ENCODE results near the gene LAMC1. TPM values are rescaled to one million over a fixed set of nuclear protein-coding genes. Genes with fewer than 3 reads are reported as not detected.

The LAMC1 gene
- polyA plus RNA-seq, 1 of the 3 experiments (the other 2 are of a cell fraction) = 101 TPM

DNA sequence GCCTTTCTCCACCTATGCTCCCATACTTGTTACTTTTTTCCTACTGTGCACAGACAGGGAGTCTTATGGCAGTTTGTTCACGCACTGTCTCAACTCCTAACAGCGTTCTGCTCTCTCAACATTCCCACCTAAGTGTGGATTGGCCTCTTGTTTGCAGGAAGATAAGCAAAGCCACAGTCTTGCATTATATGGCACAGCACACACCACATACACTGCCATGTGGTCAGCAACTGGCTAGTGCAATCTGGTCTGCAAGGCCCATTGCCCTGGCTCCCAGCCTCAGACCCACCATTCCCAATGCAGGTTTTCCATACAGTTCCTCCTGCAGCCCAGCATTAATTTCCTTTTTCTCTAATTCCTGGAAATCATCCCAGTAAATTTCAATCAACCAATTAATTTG, 124.5 kb downstream of the LAMC1 start:
- H3K9me2 ChIP-seq = no peaks in the 10 kb centered on the region
- no peak overlapping the region for H3K4me3 ChIP-seq (ENCODE audit: low read depth in 2 of 2, low read length in 1 of 2)
- H4K20me1 ChIP-seq (ENCODE audit: insufficient read depth) = no peaks in the 10 kb centered on the region
- no peaks in the 10 kb centered on the region; a peak in 1 of 4 replicates for H3K4me1 ChIP-seq (ENCODE audit: control insufficient read depth in 1 of 2, insufficient read depth in 2 of 2, low read depth in 1 of 2, low read length in 1 of 2)
- H3K9ac ChIP-seq = no peak overlapping the region
- no peak for DNase-seq
- peaks cover 3% of the 10 kb centered on the region for H3F3A ChIP-seq (replicated peaks; ENCODE audit: insufficient read depth)
- POLR2A ChIA-PET = no interaction called here
- TF ChIP-seq CHD2 (IDR thresholded peaks at IDR 0.05; ENCODE audit: low read length, partially characterized antibody) (no peak), FOSL2 (IDR thresholded peaks at IDR 0.05; ENCODE audit: borderline replicate concordance, low read depth) (no peak), NFIC (IDR thresholded peaks at IDR 0.05; ENCODE audit: borderline replicate concordance) (no peak), NRF1 (IDR thresholded peaks at IDR 0.05; ENCODE audit: low read depth, low read length) (no peak), RXRA (IDR thresholded peaks at IDR 0.05; ENCODE audit: borderline replicate concordance, low read depth) (no peak), MXI1 (IDR thresholded peaks at IDR 0.05; ENCODE audit: low read depth, low read length) (no peak), TAF1 (IDR thresholded peaks at IDR 0.05; ENCODE audit: borderline replicate concordance, low read depth, low read length) (no peak), JUND (IDR thresholded peaks at IDR 0.05) (no peak), ELF1 (IDR thresholded peaks at IDR 0.05) (no peak), POLR2AphosphoS5 (IDR thresholded peaks at IDR 0.05; ENCODE audit: low read depth, low read length) (no peak), EP300 (IDR thresholded peaks at IDR 0.05; ENCODE audit: borderline replicate concordance in 1 of 2, low read depth in 1 of 2, low read length in 1 of 2) (no peak), EZH2phosphoT487 (IDR thresholded peaks at IDR 0.05; ENCODE audit: borderline replicate concordance, low read depth) (no peak)
- TF ChIP-seq, protein P1, sequence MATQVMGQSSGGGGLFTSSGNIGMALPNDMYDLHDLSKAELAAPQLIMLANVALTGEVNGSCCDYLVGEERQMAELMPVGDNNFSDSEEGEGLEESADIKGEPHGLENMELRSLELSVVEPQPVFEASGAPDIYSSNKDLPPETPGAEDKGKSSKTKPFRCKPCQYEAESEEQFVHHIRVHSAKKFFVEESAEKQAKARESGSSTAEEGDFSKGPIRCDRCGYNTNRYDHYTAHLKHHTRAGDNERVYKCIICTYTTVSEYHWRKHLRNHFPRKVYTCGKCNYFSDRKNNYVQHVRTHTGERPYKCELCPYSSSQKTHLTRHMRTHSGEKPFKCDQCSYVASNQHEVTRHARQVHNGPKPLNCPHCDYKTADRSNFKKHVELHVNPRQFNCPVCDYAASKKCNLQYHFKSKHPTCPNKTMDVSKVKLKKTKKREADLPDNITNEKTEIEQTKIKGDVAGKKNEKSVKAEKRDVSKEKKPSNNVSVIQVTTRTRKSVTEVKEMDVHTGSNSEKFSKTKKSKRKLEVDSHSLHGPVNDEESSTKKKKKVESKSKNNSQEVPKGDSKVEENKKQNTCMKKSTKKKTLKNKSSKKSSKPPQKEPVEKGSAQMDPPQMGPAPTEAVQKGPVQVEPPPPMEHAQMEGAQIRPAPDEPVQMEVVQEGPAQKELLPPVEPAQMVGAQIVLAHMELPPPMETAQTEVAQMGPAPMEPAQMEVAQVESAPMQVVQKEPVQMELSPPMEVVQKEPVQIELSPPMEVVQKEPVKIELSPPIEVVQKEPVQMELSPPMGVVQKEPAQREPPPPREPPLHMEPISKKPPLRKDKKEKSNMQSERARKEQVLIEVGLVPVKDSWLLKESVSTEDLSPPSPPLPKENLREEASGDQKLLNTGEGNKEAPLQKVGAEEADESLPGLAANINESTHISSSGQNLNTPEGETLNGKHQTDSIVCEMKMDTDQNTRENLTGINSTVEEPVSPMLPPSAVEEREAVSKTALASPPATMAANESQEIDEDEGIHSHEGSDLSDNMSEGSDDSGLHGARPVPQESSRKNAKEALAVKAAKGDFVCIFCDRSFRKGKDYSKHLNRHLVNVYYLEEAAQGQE (IDR thresholded peaks at IDR 0.05; ENCODE audit: low read depth, low read length) = no peak
- TF ChIP-seq, protein P2, sequence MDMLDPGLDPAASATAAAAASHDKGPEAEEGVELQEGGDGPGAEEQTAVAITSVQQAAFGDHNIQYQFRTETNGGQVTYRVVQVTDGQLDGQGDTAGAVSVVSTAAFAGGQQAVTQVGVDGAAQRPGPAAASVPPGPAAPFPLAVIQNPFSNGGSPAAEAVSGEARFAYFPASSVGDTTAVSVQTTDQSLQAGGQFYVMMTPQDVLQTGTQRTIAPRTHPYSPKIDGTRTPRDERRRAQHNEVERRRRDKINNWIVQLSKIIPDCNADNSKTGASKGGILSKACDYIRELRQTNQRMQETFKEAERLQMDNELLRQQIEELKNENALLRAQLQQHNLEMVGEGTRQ (IDR thresholded peaks at IDR 0.05; ENCODE audit: borderline replicate concordance, low read depth, low read length) = no peak
- TF ChIP-seq, protein P3, sequence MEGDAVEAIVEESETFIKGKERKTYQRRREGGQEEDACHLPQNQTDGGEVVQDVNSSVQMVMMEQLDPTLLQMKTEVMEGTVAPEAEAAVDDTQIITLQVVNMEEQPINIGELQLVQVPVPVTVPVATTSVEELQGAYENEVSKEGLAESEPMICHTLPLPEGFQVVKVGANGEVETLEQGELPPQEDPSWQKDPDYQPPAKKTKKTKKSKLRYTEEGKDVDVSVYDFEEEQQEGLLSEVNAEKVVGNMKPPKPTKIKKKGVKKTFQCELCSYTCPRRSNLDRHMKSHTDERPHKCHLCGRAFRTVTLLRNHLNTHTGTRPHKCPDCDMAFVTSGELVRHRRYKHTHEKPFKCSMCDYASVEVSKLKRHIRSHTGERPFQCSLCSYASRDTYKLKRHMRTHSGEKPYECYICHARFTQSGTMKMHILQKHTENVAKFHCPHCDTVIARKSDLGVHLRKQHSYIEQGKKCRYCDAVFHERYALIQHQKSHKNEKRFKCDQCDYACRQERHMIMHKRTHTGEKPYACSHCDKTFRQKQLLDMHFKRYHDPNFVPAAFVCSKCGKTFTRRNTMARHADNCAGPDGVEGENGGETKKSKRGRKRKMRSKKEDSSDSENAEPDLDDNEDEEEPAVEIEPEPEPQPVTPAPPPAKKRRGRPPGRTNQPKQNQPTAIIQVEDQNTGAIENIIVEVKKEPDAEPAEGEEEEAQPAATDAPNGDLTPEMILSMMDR (IDR thresholded peaks at IDR 0.05) = no peak
- TF ChIP-seq, protein P4, sequence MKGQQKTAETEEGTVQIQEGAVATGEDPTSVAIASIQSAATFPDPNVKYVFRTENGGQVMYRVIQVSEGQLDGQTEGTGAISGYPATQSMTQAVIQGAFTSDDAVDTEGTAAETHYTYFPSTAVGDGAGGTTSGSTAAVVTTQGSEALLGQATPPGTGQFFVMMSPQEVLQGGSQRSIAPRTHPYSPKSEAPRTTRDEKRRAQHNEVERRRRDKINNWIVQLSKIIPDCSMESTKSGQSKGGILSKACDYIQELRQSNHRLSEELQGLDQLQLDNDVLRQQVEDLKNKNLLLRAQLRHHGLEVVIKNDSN (IDR thresholded peaks at IDR 0.05; ENCODE audit: borderline replicate concordance, low read depth) = no peak
- no peaks in the 10 kb centered on the region for H3K9me3 ChIP-seq
- no peak overlapping the region for H2AFZ ChIP-seq (ENCODE audit: low read depth)
- H3K27me3 ChIP-seq (ENCODE audit: insufficient read depth) = no peaks in the 10 kb centered on the region
- CTCF ChIA-PET = no interaction called here
- no peak overlapping the region for H3K4me2 ChIP-seq
- no peak overlapping the region for H3K27ac ChIP-seq (ENCODE audit: low read depth in 2 of 2, low read length in 1 of 2)
- H3K79me2 ChIP-seq (ENCODE audit: insufficient read depth) = no peaks in the 10 kb centered on the region
- WGBS (ENCODE audit: low lambda C conversion rate) = 93% methylated on average over 2 of the region's 2 CpGs
- peaks cover 9 to 24% of the 10 kb centered on the region in 2 experiments for H3K36me3 ChIP-seq (replicated peaks in 1 of 2; ENCODE audit: control insufficient read depth in 1 of 2, insufficient read depth in 2 of 2, low read length in 1 of 2)

Measured in SK-N-SH (cell line).